ENCODE results near the gene TBX19.

- TF ChIP-seq NANOG (IDR thresholded peaks at IDR 0.05; ENCODE audit: insufficient read depth, low read depth, low read length, poor library complexity, severe bottlenecking) (no peak), BACH1 (IDR thresholded peaks at IDR 0.05; ENCODE audit: low read length) (no peak), EZH2 (IDR thresholded peaks at IDR 0.05; ENCODE audit: low read depth, low read length, severe bottlenecking) (no peak), KDM5A (IDR thresholded peaks at IDR 0.05; ENCODE audit: low read length) (no peak), CTCF (IDR thresholded peaks at IDR 0.05; ENCODE audit: control extremely low read depth in 1 of 3, insufficient read depth in 1 of 3, low read depth in 1 of 3, low read length in 3 of 3) (no peak), CEBPB (IDR thresholded peaks at IDR 0.05; ENCODE audit: low read depth, low read length) (no peak), POLR2A (IDR thresholded peaks at IDR 0.05; ENCODE audit: control extremely low read depth in 1 of 2, low read depth in 2 of 2, low read length in 2 of 2) (no peak), E2F6 (IDR thresholded peaks at IDR 0.05) (no peak), HDAC2 (IDR thresholded peaks at IDR 0.05; ENCODE audit: borderline replicate concordance in 1 of 2, low read depth in 2 of 2, low read length in 2 of 2) (no peak), BCL11A (IDR thresholded peaks at IDR 0.05; ENCODE audit: low read depth in 2 of 2, low read length in 2 of 2) (no peak), MAX (IDR thresholded peaks at IDR 0.05) (no peak), ATF2 (IDR thresholded peaks at IDR 0.05; ENCODE audit: low read length) (no peak)
These were observed 39.5 kb downstream of the TBX19 start for GRCh38 chr1:168320149-168320548.

All from H1 (cell line).